ENCODE measurements around the gene CAMK2B. TPM values are rescaled to one million over a fixed set of nuclear protein-coding genes. Genes with fewer than 3 reads are reported as not detected.

The CAMK2B gene
- total RNA-seq (2014; rRNA removed; shearing (Covaris generic)), result 0.06 TPM in 1 of 2 replicates, not detected in the other

GRCh38 chr7:44325201-44325671 is at the start of gene CAMK2B:
CAMK2B (minus strand) TSS chr7:44325594; CDS start chr7:44325421, 173 bp downstream.
- no peak for DNase-seq (ENCODE audit: low read depth)

- DNase-seq (ENCODE audit: low read depth), result no peak
Measured at GRCh38 chr7:44374007-44374763, 48.8 kb upstream of the CAMK2B start.

- no peak for DNase-seq (ENCODE audit: low read depth)
Measured at GRCh38 chr7:44373418-44373740, 48.0 kb upstream of the CAMK2B start.

GRCh38 chr7:44372560-44373417 is 47.4 kb upstream of the CAMK2B start:
- DNase-seq (ENCODE audit: low read depth), result no peak

GRCh38 chr7:44368885-44369284 is 43.5 kb upstream of the CAMK2B start:
- no peak for DNase-seq (ENCODE audit: low read depth)

- DNase-seq (ENCODE audit: low read depth), result no peak
Measured at GRCh38 chr7:44368455-44368854, 43.1 kb upstream of the CAMK2B start.

- DNase-seq (ENCODE audit: low read depth), result no peak
Measured at GRCh38 chr7:44367475-44368043, 42.2 kb upstream of the CAMK2B start.

GRCh38 chr7:44366986-44367385 is 41.6 kb upstream of the CAMK2B start:
- no peak for DNase-seq (ENCODE audit: low read depth)

GRCh38 chr7:44353668-44354067 is 28.3 kb upstream of the CAMK2B start:
- no peak for DNase-seq (ENCODE audit: low read depth)

- DNase-seq (ENCODE audit: low read depth), result no peak
Measured at GRCh38 chr7:44348851-44349781, 23.7 kb upstream of the CAMK2B start.

- no peak for DNase-seq (ENCODE audit: low read depth)
Measured at GRCh38 chr7:44348300-44348699, 22.9 kb upstream of the CAMK2B start.

- DNase-seq (ENCODE audit: low read depth), result no peak
Measured at GRCh38 chr7:44347546-44348114, 22.2 kb upstream of the CAMK2B start.

- DNase-seq (ENCODE audit: low read depth), result no peak
Measured at GRCh38 chr7:44346063-44346462, 20.7 kb upstream of the CAMK2B start.

- no peak for DNase-seq (ENCODE audit: low read depth)
Measured at GRCh38 chr7:44341401-44341800, 16.0 kb upstream of the CAMK2B start.

- no peak for DNase-seq (ENCODE audit: low read depth)
Measured at GRCh38 chr7:44338600-44338999, 13.2 kb upstream of the CAMK2B start.

- no peak for DNase-seq (ENCODE audit: low read depth)
Measured at GRCh38 chr7:44336491-44336890, 11.1 kb upstream of the CAMK2B start.

GRCh38 chr7:44335184-44335583 is 9.8 kb upstream of the CAMK2B start:
- DNase-seq (ENCODE audit: low read depth), result no peak

GRCh38 chr7:44334734-44335097 is 9.3 kb upstream of the CAMK2B start:
- DNase-seq (ENCODE audit: low read depth), result no peak

- DNase-seq (ENCODE audit: low read depth), result no peak
Measured at GRCh38 chr7:44333911-44334733, 8.7 kb upstream of the CAMK2B start.

GRCh38 chr7:44331682-44332081 is 6.3 kb upstream of the CAMK2B start:
- no peak for DNase-seq (ENCODE audit: low read depth)
